RWPE1 (cell line): ENCODE measurements around the gene WSCD2.

Experiments used
- CTCF ChIA-PET: fragments of 350-600 bp; sonication (Branson Sonifier 250); formaldehyde crosslinking; extraction: SDS; loops from one replicate; lab custom pipeline; 2021; lab: Yijun Ruan, JAX
- POLR2A ChIA-PET: fragments of 400-600 bp; formaldehyde crosslinking; extraction: SDS; loops from one replicate; lab custom pipeline; 2020; ENCODE audit warnings: antibody characterized with exemption; ENCODE audit not compliant: low non-redundant PET; lab: Yijun Ruan, JAX
- DNase-seq: peaks from one replicate; pipeline ENCODE4 v3.0.0; 2012; ENCODE audit warnings: low spot score
- H3K27ac ChIP-seq: fragments of 450-650 bp; 2 replicates; pipeline ENCODE4 v1.5.1; 2017
- CTCF ChIP-seq: fragments of 450-650 bp; conservative IDR thresholded peaks from 2 replicates; pipeline ENCODE4 v1.5.1; 2017; ENCODE audit warnings: low read depth, mild to moderate bottlenecking

The WSCD2 gene

DNA sequence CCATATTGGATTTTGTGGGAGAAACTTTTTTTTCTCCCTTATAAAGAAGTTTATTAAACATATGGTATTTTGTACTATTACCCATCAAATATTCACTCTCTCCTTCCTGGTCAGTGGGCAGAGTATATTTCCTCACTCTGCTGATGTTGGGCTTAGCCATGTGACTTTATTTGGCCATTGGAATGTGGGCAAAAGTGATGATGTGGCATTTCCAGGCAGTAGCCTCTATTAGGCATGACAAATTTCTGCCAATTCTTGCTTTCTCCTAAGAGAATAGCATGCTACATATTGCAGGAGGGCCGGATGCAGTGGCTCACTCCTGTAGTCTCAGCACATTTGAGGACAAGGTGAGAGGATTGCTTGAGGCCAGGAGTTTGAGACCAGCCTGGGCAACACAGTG, 24.4 kb upstream of the WSCD2 start:
- POLR2A ChIA-PET = no interaction called here
- DNase-seq = no peak
- CTCF ChIA-PET = no interaction called here
- H3K27ac ChIP-seq = no peak overlapping the region
- no peak for TF ChIP-seq CTCF

DNA sequence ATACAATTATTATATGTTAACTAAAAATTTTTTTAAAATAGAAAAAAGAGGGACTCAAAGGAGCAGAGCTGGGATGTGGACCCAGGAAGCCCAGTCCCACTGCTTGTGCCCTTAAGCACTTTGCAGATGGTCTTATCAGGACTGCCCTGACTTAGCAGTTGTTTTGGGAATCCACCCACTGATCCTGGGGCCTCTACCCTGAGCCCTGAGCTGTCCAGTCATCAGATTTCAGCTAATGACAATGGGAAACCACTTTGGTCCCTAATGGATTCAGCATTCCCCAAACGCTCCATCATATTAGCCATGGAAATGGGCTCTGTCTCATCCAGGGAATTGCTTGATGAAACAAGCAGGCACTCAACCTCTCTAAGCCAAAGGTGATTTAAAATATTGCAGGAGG, 22.5 kb upstream of the WSCD2 start:
- no peak overlapping the region for H3K27ac ChIP-seq
- DNase-seq = no peak
- no peak for TF ChIP-seq CTCF
- ChIA-PET CTCF (interaction anchor here (0.6 kb wide), 1 partner anchor 975 kb away, joined by 4 read pairs; no protein-coding TSS in a partner anchor), POLR2A (no interaction called here)

- no peak for DNase-seq
- no peak overlapping the region for H3K27ac ChIP-seq
- no peak for TF ChIP-seq CTCF
- POLR2A ChIA-PET = no interaction called here
- CTCF ChIA-PET = no interaction called here
These were observed 21.8 kb upstream of the WSCD2 start for GRCh38 chr12:108107293-108107692.

- DNase-seq = no peak
- H3K27ac ChIP-seq = no peak overlapping the region
- TF ChIP-seq CTCF = no peak
- CTCF ChIA-PET = no interaction called here
- POLR2A ChIA-PET = no interaction called here
These were observed 19.6 kb upstream of the WSCD2 start for GRCh38 chr12:108109504-108109903.

DNA sequence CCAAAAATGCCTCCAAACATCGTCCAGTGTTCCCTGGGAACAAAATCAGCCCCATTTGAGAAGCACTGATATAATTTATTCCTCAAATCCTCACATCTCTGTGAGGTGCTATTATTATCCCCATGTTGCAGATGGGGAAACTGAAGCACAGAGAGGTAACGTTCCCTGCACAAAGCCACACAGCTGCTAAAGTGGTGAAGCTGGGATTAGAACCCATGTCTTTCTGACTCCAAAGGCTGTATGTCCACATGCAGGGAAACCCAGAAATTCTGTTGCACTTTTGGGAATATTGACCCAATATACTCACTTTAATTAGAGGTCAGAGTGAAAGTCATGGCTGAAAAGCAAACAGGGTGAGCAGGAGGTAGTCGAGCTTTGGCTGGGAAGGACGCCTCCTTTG, 19.1 kb upstream of the WSCD2 start:
- no peak for DNase-seq
- ChIA-PET POLR2A (no interaction called here), CTCF (no interaction called here)
- TF ChIP-seq CTCF = no peak
- no peak overlapping the region for H3K27ac ChIP-seq

GRCh38 chr12:108110844-108111243, 18.2 kb upstream of the WSCD2 start:
- CTCF ChIA-PET = no interaction called here
- POLR2A ChIA-PET = no interaction called here

More at GRCh38 chr12:108110844-108111243, 18.2 kb upstream of the WSCD2 start:
- no peak for DNase-seq
- H3K27ac ChIP-seq = no peak overlapping the region
- TF ChIP-seq CTCF = no peak
